Head of caudate nucleus (tissue), 42 donors: ENCODE results near the gene ARRDC2.
"Not testable (repeated sequence)": the region's sequence is repeated elsewhere in the genome, so short reads cannot be mapped to it uniquely, and the experiment has no call there.

ENCODE experiments used
- DNase-seq, 42 donors: peaks; one replicate each; pipeline versions ENCODE4 v3.0.0 to v3.0.0-alpha.2; 2020 to 2021; ENCODE audit warnings: mixed read lengths in 7 of 42
- intact Hi-C: fragments of 100-400 bp; cut with DNase I; formaldehyde crosslinking; loops from one replicate; pipeline ENCODE4 v1.15.0; 2022

Gene ARRDC2

GRCh38 chr19:18009412-18010066 lies 1.6 kb downstream of the ARRDC2 start:
- intact Hi-C loops, result loop anchor here (5.0 kb wide), 1 partner anchor 143 kb away; the partner anchor contains the start of gene PIK3R2
- DNase-seq, result peak in 20 of 42 donors; percentile 34 to 82 (median 52)

GRCh38 chr19:18010149-18010548 lies 2.2 kb downstream of the ARRDC2 start:
- intact Hi-C loops, result no loop called here
- no peak for DNase-seq

- no peak for DNase-seq
- intact Hi-C loops, result no loop called here
These were observed 5.5 kb downstream of the ARRDC2 start for GRCh38 chr19:18013210-18014111.

GRCh38 chr19:18014197-18014596 lies 6.2 kb downstream of the ARRDC2 start:
- DNase-seq, result no peak
- intact Hi-C loops, result no loop called here

- intact Hi-C loops, result no loop called here
- DNase-seq, result no peak
These were observed 8.4 kb downstream of the ARRDC2 start for GRCh38 chr19:18016209-18016910.

GRCh38 chr19:18017275-18018083 lies 9.5 kb downstream of the ARRDC2 start:
- intact Hi-C loops, result no loop called here
- DNase-seq, result no peak

GRCh38 chr19:18020212-18021085 lies 12.5 kb downstream of the ARRDC2 start:
- intact Hi-C loops, result no loop called here
- DNase-seq, result peak; percentile 85 to 98 (median 93)

GRCh38 chr19:18021121-18021755 lies 13.3 kb downstream of the ARRDC2 start:
- intact Hi-C loops, result no loop called here
- peak; percentile 66 to 95 (median 84) for DNase-seq

- intact Hi-C loops, result no loop called here
- DNase-seq, result peak in 31 of 42 donors; percentile 37 to 80 (median 62)
These were observed 15.8 kb downstream of the ARRDC2 start for GRCh38 chr19:18023622-18024251.

GRCh38 chr19:18027151-18027550 lies 19.2 kb downstream of the ARRDC2 start:
- no peak for DNase-seq
- intact Hi-C loops, result no loop called here

GRCh38 chr19:18029617-18030338 lies 21.8 kb downstream of the ARRDC2 start:
- intact Hi-C loops, result no loop called here
- DNase-seq, result peak in 38 of 42 donors; percentile 38 to 90 (median 66)

GRCh38 chr19:18031401-18031800 lies 23.4 kb downstream of the ARRDC2 start:
- DNase-seq, intact Hi-C loops: not testable (repeated sequence)

GRCh38 chr19:18032102-18032501 lies 24.1 kb downstream of the ARRDC2 start:
- DNase-seq, intact Hi-C loops: not testable (repeated sequence)

GRCh38 chr19:18041054-18041453 lies 33.1 kb downstream of the ARRDC2 start:
- DNase-seq, result no peak
- intact Hi-C loops, result no loop called here

GRCh38 chr19:18043676-18044075 lies 35.7 kb downstream of the ARRDC2 start:
- intact Hi-C loops, result no loop called here
- no peak for DNase-seq

GRCh38 chr19:18044825-18045304 lies 36.9 kb downstream of the ARRDC2 start:
- DNase-seq, result peak in 39 of 42 donors; percentile 22 to 79 (median 56)
- intact Hi-C loops, result no loop called here
